ENCODE measurements around the gene TAF3.

The TAF3 gene

DNA sequence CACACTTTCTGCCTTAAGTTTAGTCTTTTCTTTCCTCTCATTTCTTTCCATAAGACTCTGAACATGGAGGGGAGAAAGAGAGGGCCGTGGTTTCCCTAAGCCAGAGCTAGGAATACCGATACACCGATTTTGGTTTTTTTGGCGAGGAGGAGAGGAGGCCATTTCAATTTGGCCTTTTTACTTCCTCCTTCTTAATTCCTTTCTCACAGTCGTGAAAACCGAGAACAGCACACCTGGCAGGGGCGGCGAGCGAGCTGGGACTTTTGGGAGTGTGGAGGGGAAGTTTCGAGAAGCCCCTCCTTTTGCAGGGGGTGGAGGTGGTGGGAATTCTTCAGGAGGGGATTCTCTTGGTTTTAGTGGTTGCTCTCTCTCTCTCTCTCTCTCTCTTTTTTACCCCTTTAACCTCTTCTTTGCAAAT lies 242.4 kb downstream of the TAF3 start:
- no peak overlapping the region for H3K9ac ChIP-seq (ENCODE audit: low read length)
- H3K27ac ChIP-seq (ENCODE audit: low read depth, low read length): no peak overlapping the region
- H3K9me2 ChIP-seq (replicated peaks; ENCODE audit: insufficient read depth, low read length): no peaks in the 10 kb centered on the region
- H3F3A ChIP-seq (ENCODE audit: insufficient read depth): no peaks in the 10 kb centered on the region
- H3K9me3 ChIP-seq (ENCODE audit: insufficient read depth, low read length): no peaks in the 10 kb centered on the region
- H3K27me3 ChIP-seq (ENCODE audit: low read length): no peaks in the 10 kb centered on the region
- H3K4me3 ChIP-seq (ENCODE audit: insufficient read depth, low read length, poor library complexity, severe bottlenecking): no peak overlapping the region
- no peak overlapping the region for H3K4me2 ChIP-seq (ENCODE audit: low read depth, low read length, poor library complexity, severe bottlenecking)
- no peaks in the 10 kb centered on the region for H3K36me3 ChIP-seq (ENCODE audit: low read length)
- H3K79me2 ChIP-seq (ENCODE audit: insufficient read depth, low read length): no peaks in the 10 kb centered on the region
- H2AFZ ChIP-seq (ENCODE audit: low read depth, low read length, severe bottlenecking): no peak overlapping the region
- H4K20me1 ChIP-seq (ENCODE audit: low read depth, low read length): no peaks in the 10 kb centered on the region
- no peak for TF ChIP-seq EZH2phosphoT487 (conservative IDR thresholded peaks at IDR 0.05; ENCODE audit: low read length)
- TF ChIP-seq, protein P1, sequence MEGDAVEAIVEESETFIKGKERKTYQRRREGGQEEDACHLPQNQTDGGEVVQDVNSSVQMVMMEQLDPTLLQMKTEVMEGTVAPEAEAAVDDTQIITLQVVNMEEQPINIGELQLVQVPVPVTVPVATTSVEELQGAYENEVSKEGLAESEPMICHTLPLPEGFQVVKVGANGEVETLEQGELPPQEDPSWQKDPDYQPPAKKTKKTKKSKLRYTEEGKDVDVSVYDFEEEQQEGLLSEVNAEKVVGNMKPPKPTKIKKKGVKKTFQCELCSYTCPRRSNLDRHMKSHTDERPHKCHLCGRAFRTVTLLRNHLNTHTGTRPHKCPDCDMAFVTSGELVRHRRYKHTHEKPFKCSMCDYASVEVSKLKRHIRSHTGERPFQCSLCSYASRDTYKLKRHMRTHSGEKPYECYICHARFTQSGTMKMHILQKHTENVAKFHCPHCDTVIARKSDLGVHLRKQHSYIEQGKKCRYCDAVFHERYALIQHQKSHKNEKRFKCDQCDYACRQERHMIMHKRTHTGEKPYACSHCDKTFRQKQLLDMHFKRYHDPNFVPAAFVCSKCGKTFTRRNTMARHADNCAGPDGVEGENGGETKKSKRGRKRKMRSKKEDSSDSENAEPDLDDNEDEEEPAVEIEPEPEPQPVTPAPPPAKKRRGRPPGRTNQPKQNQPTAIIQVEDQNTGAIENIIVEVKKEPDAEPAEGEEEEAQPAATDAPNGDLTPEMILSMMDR (IDR thresholded peaks at IDR 0.05; ENCODE audit: insufficient read depth, low read length, poor library complexity, severe bottlenecking): no peak

DNA sequence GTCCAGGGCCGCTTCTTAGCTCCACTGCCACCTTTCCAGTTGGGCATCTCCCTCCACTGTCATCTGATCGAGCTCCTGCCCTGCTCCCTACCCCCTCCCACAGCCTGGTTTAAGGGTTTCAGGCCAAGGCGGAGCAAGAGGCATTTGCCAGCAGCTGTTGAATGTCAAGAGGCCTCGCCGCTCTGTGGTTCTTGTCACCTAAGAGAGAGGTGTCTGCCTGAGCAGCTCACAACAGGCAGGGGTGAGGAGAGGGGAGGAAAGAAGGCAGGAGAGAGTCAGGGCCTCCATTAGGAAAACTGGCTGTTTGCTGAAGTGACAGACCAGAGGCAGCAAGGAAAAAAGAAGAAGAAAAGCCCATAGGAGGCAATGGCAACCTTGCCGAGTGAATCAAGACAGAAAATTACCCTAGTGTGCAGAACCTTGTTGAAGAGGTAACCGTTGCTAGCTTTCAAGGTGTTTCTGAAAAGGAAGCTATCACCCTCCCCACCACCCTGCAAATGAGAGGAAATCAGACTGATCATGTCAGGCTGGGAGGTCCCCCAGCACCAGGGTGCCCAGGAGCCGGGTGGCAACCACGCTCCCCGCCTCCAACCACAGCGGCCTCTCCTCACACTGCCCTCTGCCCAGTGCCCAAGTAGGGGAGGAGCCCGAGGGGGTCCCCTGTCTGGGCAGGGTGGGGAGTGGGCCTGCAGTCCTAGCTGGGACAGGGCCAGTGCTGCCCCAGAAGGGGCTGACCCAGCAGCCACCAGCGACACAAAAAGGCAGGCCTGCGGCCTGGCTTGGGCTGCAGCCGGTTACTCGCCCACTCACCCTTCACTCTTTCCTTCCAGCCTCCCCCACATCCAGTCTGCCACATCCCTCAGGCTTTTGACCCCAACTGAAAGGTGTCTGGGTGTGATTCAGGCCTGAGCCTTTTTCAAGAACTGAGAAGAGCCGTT lies 243.2 kb downstream of the TAF3 start:
- H3K27me3 ChIP-seq (ENCODE audit: low read length): no peaks in the 10 kb centered on the region
- no peak overlapping the region for H2AFZ ChIP-seq (ENCODE audit: low read depth, low read length, severe bottlenecking)
- no peaks in the 10 kb centered on the region for H3K79me2 ChIP-seq (ENCODE audit: insufficient read depth, low read length)
- H3K27ac ChIP-seq (ENCODE audit: low read depth, low read length): no peak overlapping the region
- no peaks in the 10 kb centered on the region for H3K9me3 ChIP-seq (ENCODE audit: insufficient read depth, low read length)
- H3F3A ChIP-seq (ENCODE audit: insufficient read depth): no peaks in the 10 kb centered on the region
- no peak overlapping the region for H3K4me2 ChIP-seq (ENCODE audit: low read depth, low read length, poor library complexity, severe bottlenecking)
- H3K4me3 ChIP-seq (ENCODE audit: insufficient read depth, low read length, poor library complexity, severe bottlenecking): no peak overlapping the region
- TF ChIP-seq, protein P1 (IDR thresholded peaks at IDR 0.05; ENCODE audit: insufficient read depth, low read length, poor library complexity, severe bottlenecking): no peak
- no peak for TF ChIP-seq EZH2phosphoT487 (conservative IDR thresholded peaks at IDR 0.05; ENCODE audit: low read length)
- no peak overlapping the region for H3K9ac ChIP-seq (ENCODE audit: low read length)
- H3K9me2 ChIP-seq (replicated peaks; ENCODE audit: insufficient read depth, low read length): no peaks in the 10 kb centered on the region
- no peaks in the 10 kb centered on the region for H4K20me1 ChIP-seq (ENCODE audit: low read depth, low read length)
- H3K36me3 ChIP-seq (ENCODE audit: low read length): no peaks in the 10 kb centered on the region

DNA sequence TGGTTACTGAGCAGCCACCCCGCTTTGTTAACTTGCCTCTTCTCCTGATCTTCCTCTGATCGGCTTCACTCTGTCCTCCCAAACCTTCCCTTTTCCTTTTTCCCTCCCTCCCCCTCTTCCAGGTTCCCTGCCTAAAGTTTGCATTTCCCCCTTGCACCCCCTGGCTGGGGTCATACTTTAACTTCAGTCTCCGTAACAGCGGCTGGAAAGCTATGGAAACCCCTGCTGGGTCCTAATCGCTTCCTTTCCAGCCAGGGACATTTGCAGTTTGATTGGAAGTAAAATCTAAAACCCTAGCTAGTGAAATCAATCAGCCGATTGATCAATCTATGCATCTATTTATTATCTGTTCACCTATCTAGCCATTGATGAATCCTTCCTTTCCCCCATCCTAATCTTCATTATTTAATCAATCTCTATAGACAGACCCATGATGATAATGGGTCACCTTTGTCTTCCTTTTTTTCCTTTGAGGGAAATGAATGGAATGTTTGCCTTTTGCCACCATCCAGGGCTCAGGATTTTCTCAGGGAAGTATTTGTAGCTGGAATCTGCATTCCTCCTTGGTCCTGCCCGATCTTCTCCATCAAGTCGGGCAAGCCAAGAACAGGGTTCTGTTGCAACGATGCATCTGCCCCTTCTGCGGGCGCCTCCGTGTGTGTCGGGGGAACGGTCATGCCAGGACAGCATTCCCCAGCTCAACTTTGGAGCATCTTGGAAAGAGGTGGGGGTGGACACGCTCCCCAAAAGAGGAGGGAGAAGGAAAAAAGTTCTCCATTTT lies 245.0 kb downstream of the TAF3 start:
- Histone ChIP-seq H3K27me3 (ENCODE audit: low read length) (no peaks in the 10 kb centered on the region), H3K36me3 (ENCODE audit: low read length) (no peaks in the 10 kb centered on the region)

More for the DNA sequence above, 245.0 kb downstream of the TAF3 start:
- H2AFZ ChIP-seq (ENCODE audit: low read depth, low read length, severe bottlenecking): no peak overlapping the region
- H3F3A ChIP-seq (ENCODE audit: insufficient read depth): no peaks in the 10 kb centered on the region
- no peak overlapping the region for H3K9ac ChIP-seq (ENCODE audit: low read length)
- H4K20me1 ChIP-seq (ENCODE audit: low read depth, low read length): no peaks in the 10 kb centered on the region
- H3K27ac ChIP-seq (ENCODE audit: low read depth, low read length): no peak overlapping the region
- H3K9me3 ChIP-seq (ENCODE audit: insufficient read depth, low read length): no peaks in the 10 kb centered on the region
- no peak for TF ChIP-seq EZH2phosphoT487 (conservative IDR thresholded peaks at IDR 0.05; ENCODE audit: low read length)
- TF ChIP-seq, protein P1 (IDR thresholded peaks at IDR 0.05; ENCODE audit: insufficient read depth, low read length, poor library complexity, severe bottlenecking): no peak
- H3K9me2 ChIP-seq (replicated peaks; ENCODE audit: insufficient read depth, low read length): no peaks in the 10 kb centered on the region
- H3K4me2 ChIP-seq (ENCODE audit: low read depth, low read length, poor library complexity, severe bottlenecking): no peak overlapping the region
- no peaks in the 10 kb centered on the region for H3K79me2 ChIP-seq (ENCODE audit: insufficient read depth, low read length)
- H3K4me3 ChIP-seq (ENCODE audit: insufficient read depth, low read length, poor library complexity, severe bottlenecking): no peak overlapping the region

Measured in SU-DHL-6 (cell line).